H1 (cell line): ENCODE results near the gene NELFB. TPM values are rescaled to one million over a fixed set of nuclear protein-coding genes. Genes with fewer than 3 reads are reported as not detected.
A peak's percentile ranks its signal among the peaks of the same experiment; 100 is the strongest.

Experiments used
- CTCF ChIA-PET: fragments of 300-600 bp; sonication (Branson Sonifier 250); formaldehyde crosslinking; loops from one replicate; lab custom pipeline; 2021; ENCODE audit not compliant: partially characterized antibody; lab: Charles Lee
- POLR2A ChIA-PET: fragments of 300-600 bp; sonication (Branson Sonifier 250); formaldehyde crosslinking; loops from one replicate; lab custom pipeline; 2021; ENCODE audit warnings: inconsistent platforms; ENCODE audit not compliant: partially characterized antibody; lab: Charles Lee
- DNase-seq, 2 experiments: peaks; one replicate each; pipeline versions ENCODE4 v3.0.0 to v3.0.0-alpha.2; 2010 to 2022; ENCODE audit warnings: low spot score in 2 of 2, low read depth in 1 of 2, mixed read lengths in 1 of 2
- FAIRE-seq: peaks from 2 replicates; lab custom pipeline; 2011; peaks lifted over from hg19 to GRCh38; lab: Jason Lieb, UNC
- H2AFZ ChIP-seq: 2 replicates; pipeline ENCODE4 v1.8.1; 2012; ENCODE audit warnings: low read length, inconsistent platforms
- H2AK5ac ChIP-seq: 2 replicates; pipeline ENCODE4 v1.6.1; 2013; ENCODE audit warnings: low read depth, low read length
- H2BK120ac ChIP-seq: replicated peaks from 2 replicates; pipeline ENCODE3; 2013; ENCODE audit warnings: low read depth, low read length, inconsistent platforms
- H2BK12ac ChIP-seq: 2 replicates; pipeline ENCODE4 v1.6.1; 2013; ENCODE audit warnings: low read depth, low read length
- H2BK15ac ChIP-seq: 2 replicates; pipeline ENCODE4 v1.6.1; 2013; ENCODE audit warnings: low read length
- H2BK20ac ChIP-seq: 2 replicates; pipeline ENCODE4 v1.6.1; 2013; ENCODE audit warnings: low read length
- H2BK5ac ChIP-seq: 2 replicates; pipeline ENCODE4 v1.6.1; 2013; ENCODE audit warnings: low read depth, low read length
- H3K14ac ChIP-seq: 2 replicates; pipeline ENCODE4 v1.6.1; 2013; ENCODE audit warnings: inconsistent platforms; ENCODE audit not compliant: insufficient read length
- H3K18ac ChIP-seq: 2 replicates; pipeline ENCODE4 v1.6.1; 2013; ENCODE audit warnings: low read length; ENCODE audit errors: extremely low read depth
- H3K23ac ChIP-seq: 2 replicates; pipeline ENCODE4 v1.6.1; 2013; ENCODE audit warnings: inconsistent platforms; ENCODE audit not compliant: insufficient read length
- H3K23me2 ChIP-seq: 2 replicates; pipeline ENCODE4 v1.6.1; 2013; ENCODE audit warnings: low read depth, low read length
- H3K27ac ChIP-seq: 2 replicates; pipeline ENCODE4 v1.6.1; 2011; ENCODE audit warnings: low read depth, low read length, inconsistent platforms
- H3K27me3 ChIP-seq, 4 experiments: replicated peaks in 1 of 4; 1 replicate in 1 of 4; 2 replicates in 3 of 4; pipeline versions ENCODE4 v1.6.1 to v1.8.1; 2011 to 2013; ENCODE audit warnings: low read length in 3 of 4, mild to moderate bottlenecking in 3 of 4, inconsistent platforms in 2 of 4, mixed read lengths in 2 of 4, moderate library complexity in 1 of 4; ENCODE audit not compliant: control insufficient read depth in 3 of 4, insufficient read depth in 3 of 4; ENCODE audit errors: extremely low read depth in 1 of 4
- H3K36me3 ChIP-seq, 4 experiments: 2 replicates each; pipeline versions ENCODE4 v1.6.1 to v1.8.1; 2011 to 2013; ENCODE audit warnings: mild to moderate bottlenecking in 4 of 4, low read length in 3 of 4, moderate library complexity in 2 of 4, control low read depth in 1 of 4, inconsistent platforms in 1 of 4; ENCODE audit not compliant: insufficient read depth in 4 of 4, control insufficient read depth in 2 of 4
- H3K4ac ChIP-seq: replicated peaks from 2 replicates; pipeline ENCODE3; 2013; ENCODE audit warnings: low read length, low read depth, mixed read lengths, inconsistent platforms; ENCODE audit not compliant: insufficient read length
- H3K4me1 ChIP-seq, 4 experiments: replicated peaks in 1 of 4; 1 replicate in 1 of 4; 2 replicates in 3 of 4; pipeline versions ENCODE4 v1.6.1 to v1.8.1; 2011 to 2013; ENCODE audit warnings: low read length in 3 of 4, inconsistent platforms in 2 of 4, mixed read lengths in 1 of 4; ENCODE audit not compliant: insufficient read depth in 4 of 4, control insufficient read depth in 3 of 4
- H3K4me2 ChIP-seq, 2 experiments: 2 replicates each; pipeline versions ENCODE4 v1.6.1 to v1.8.1; 2011 to 2013; ENCODE audit warnings: low read depth in 2 of 2, low read length in 2 of 2, control low read depth in 1 of 2, inconsistent platforms in 1 of 2, mild to moderate bottlenecking in 1 of 2; ENCODE audit not compliant: insufficient read depth in 1 of 2
- H3K4me3 ChIP-seq, 4 experiments: fragments of 200-600, 300-600 bp in 1 of 4; sonication (generic), shearing (Covaris generic), sonication (Bioruptor Twin) in 1 of 4; 2 replicates each; pipeline versions ENCODE4 v1.5.1 to v1.8.1; 2011 to 2016; ENCODE audit warnings: low read length in 4 of 4, low read depth in 3 of 4, control low read depth in 2 of 4, inconsistent platforms in 2 of 4, mild to moderate bottlenecking in 2 of 4, mixed read lengths in 1 of 4, moderate library complexity in 1 of 4; ENCODE audit not compliant: insufficient read depth in 2 of 4; ENCODE audit errors: extremely low read depth in 1 of 4
- H3K56ac ChIP-seq: replicated peaks from 2 replicates; pipeline ENCODE3; 2013; ENCODE audit warnings: low read depth, mild to moderate bottlenecking, mixed read lengths, low read length, inconsistent platforms; ENCODE audit not compliant: insufficient read length
- H3K79me1 ChIP-seq: 2 replicates; pipeline ENCODE4 v1.6.1; 2013; ENCODE audit warnings: low read depth, low read length, control low read depth
- H3K79me2 ChIP-seq, 2 experiments: 2 replicates each; pipeline versions ENCODE4 v1.6.1 to v1.8.1; 2012 to 2013; ENCODE audit warnings: low read length in 2 of 2, mild to moderate bottlenecking in 2 of 2, inconsistent platforms in 1 of 2; ENCODE audit not compliant: insufficient read depth in 2 of 2, control insufficient read depth in 1 of 2
- H3K9ac ChIP-seq, 4 experiments: replicated peaks in 1 of 4; 1 replicate in 1 of 4; 2 replicates in 3 of 4; pipeline versions ENCODE4 v1.6.1 to v1.8.1; 2011 to 2013; ENCODE audit warnings: low read depth in 3 of 4, low read length in 3 of 4, control low read depth in 2 of 4, mild to moderate bottlenecking in 2 of 4, moderate library complexity in 2 of 4, inconsistent platforms in 1 of 4; ENCODE audit errors: extremely low read depth in 1 of 4
- H3K9me3 ChIP-seq, 2 experiments: 2 replicates each; pipeline versions ENCODE4 v1.6.1 to v1.8.1; 2012 to 2013; ENCODE audit warnings: mild to moderate bottlenecking in 2 of 2, moderate library complexity in 2 of 2, control low read depth in 1 of 2, inconsistent platforms in 1 of 2, low read depth in 1 of 2, low read length in 1 of 2, mixed read lengths in 1 of 2; ENCODE audit not compliant: insufficient read depth in 2 of 2
- H4K20me1 ChIP-seq, 2 experiments: replicated peaks in 1 of 2; 2 replicates each; pipeline versions ENCODE3 to v1.8.1; 2011 to 2013; ENCODE audit warnings: inconsistent platforms in 2 of 2, low read length in 2 of 2, mild to moderate bottlenecking in 1 of 2; ENCODE audit not compliant: insufficient read depth in 2 of 2, control insufficient read depth in 1 of 2
- H4K5ac ChIP-seq: 2 replicates; pipeline ENCODE4 v1.6.1; 2013; ENCODE audit warnings: low read length, low read depth, mixed read lengths, inconsistent platforms; ENCODE audit not compliant: insufficient read length
- H4K8ac ChIP-seq: 2 replicates; pipeline ENCODE4 v1.8.0; 2013; ENCODE audit warnings: mild to moderate bottlenecking, moderate library complexity, low read length, inconsistent platforms; ENCODE audit not compliant: insufficient read depth; ENCODE audit errors: extremely low read depth
- H4K91ac ChIP-seq: replicated peaks from 2 replicates; pipeline ENCODE3; 2013; ENCODE audit warnings: low read length, mixed read lengths, inconsistent platforms; ENCODE audit not compliant: insufficient read length
- ASH2L ChIP-seq: fragments of 200-600, 300-600 bp; sonication (generic); IDR thresholded peaks from one replicate; pipeline ENCODE4 v1.7.1; 2017; ENCODE audit warnings: low read length
- CTBP2 ChIP-seq: IDR thresholded peaks from 2 replicates; pipeline ENCODE4 v1.7.0; 2011; ENCODE audit warnings: borderline replicate concordance, mild to moderate bottlenecking, moderate library complexity, mixed read lengths, low read length; ENCODE audit not compliant: insufficient read depth, insufficient read length
- HDAC6 ChIP-seq: IDR thresholded peaks from one replicate; pipeline ENCODE4 v1.7.1; 2012; ENCODE audit warnings: low read depth, mild to moderate bottlenecking, inconsistent platforms, low read length, moderate library complexity
- MAX ChIP-seq: IDR thresholded peaks from 2 replicates; pipeline ENCODE4 v1.6.1; 2012; ENCODE audit warnings: inconsistent platforms
- WGBS, 2 experiments: shearing (Covaris generic) in 1 of 2; methylation state at CpG; one replicate each; pipeline versions ENCODE4 v1.1.6 to v1.1.7; 2013 to 2015; ENCODE audit warnings: low lambda C conversion rate in 2 of 2, mixed read lengths in 2 of 2, inconsistent platforms in 1 of 2, low coverage in 1 of 2, missing lambda C conversion rate in 1 of 2; ENCODE audit not compliant: insufficient replicate concordance in 2 of 2, insufficient coverage in 1 of 2, insufficient read length in 1 of 2; ENCODE audit errors: extremely low coverage in 1 of 2, missing lambda C conversion rate in 1 of 2; 5-methylcytosine and 5-hydroxymethylcytosine counted together
- polyA plus RNA-seq, 7 experiments: library from polyadenylated mRNA; depleted of rRNA in 3 of 7; stranded (reverse) in 5 of 7; unstranded in 2 of 7; fragments of >200 nt in 5 of 7; fragments of 200-250 nt in 2 of 7; gene quantifications; 1 replicate in 5 of 7; 2 replicates in 1 of 7; 4 replicates in 1 of 7; pipeline versions ENCODE4 v1.2.1 to v1.2.3, GENCODE V29; 2011 to 2013; ENCODE audit warnings: missing spikeins in 2 of 7, mixed read lengths in 2 of 7
- total RNA-seq: library from RNA; stranded (reverse); fragmentation: NEBNext Ultra II Directional; extraction: Animal tissue kit (Norgen Biotek cat#: 25700); gene quantifications from 2 replicates; pipeline ENCODE4 v1.2.1, GENCODE V29; 2021
- TF ChIP-seq, protein P1 (sequence below), 3 experiments: IDR thresholded peaks; 1 replicate in 2 of 3; 2 replicates in 1 of 3; pipeline versions ENCODE4 v1.5.1 to v1.6.1; 2011; ENCODE audit warnings: low read length in 3 of 3, mild to moderate bottlenecking in 3 of 3, inconsistent platforms in 2 of 3, low read depth in 1 of 3, moderate library complexity in 1 of 3; ENCODE audit not compliant: insufficient read depth in 1 of 3; ENCODE audit errors: control extremely low read depth in 1 of 3

NELFB gene
- total and polyA plus RNA-seq, 2 of the 8 experiments (the other 6 are each of a cell fraction or from before 2014, with no cell fraction given) = 57.6 to 78.0 TPM

DNA sequence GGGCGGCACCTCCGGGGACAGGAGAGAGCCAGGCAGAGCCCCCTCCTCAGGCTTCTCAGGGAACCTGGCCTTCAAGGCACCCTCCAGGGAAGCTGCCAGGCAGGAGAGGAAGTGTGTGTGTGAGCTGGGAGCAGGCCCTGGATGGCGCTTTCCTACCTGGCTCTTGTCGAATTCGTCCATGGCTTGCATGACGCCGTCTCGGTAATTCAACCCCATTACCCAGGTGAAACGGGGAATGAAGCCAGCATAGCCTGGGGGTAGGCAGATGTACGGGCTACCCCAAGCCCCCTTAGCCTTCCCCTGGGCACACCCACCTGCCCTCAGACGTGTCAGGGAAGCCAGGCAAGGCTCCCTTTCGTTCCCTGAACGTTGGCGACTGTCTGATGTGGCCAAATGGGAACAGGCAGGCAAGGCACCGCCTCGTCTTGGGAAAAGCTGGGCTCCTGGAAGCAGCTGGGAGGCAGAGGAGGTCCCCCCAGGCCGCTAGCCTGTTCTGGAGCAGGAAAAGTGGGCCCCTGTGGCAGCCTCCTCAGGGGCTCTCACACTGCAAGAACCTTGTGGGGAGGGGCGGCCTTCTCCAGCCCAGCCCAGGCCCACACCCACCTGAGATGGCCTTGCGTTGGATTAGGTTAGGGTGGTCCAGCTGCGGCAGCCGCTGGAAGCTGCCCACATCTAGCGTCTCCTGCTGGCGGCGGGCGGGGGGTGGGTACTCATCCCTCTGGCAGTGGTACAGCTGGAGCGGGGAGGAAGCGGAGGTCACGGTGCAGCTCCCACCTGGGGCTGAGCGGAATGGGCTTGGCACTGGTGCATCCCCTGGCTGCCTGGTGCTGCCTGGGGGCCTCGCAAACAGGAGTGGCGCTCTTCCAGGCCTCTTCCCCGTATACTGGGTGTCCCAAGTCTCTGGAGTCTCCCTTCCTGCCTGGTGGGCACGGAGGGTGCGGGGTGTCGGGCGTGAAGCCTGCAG, 10.4 kb upstream of the NELFB start:
- Histone ChIP-seq H3K4me3 (no peak overlapping the region), H2AK5ac (no peak overlapping the region), H2AFZ (no peak overlapping the region), H2BK120ac (no peak overlapping the region), H4K20me1 (peaks cover 15 to 17% of the 10 kb centered on the region in 2 experiments), H3K79me2 (peaks cover 0 to 13% of the 10 kb centered on the region in 2 experiments; a peak in 2 of 4 replicates), H4K8ac (peak overlapping the region; percentile 76), H3K27me3 (no peaks in the 10 kb centered on the region; a peak in 2 of 7 replicates), H2BK15ac (peak overlapping the region; percentile 40; the same call in 1 of the 2 replicates), H3K36me3 (peaks cover 6 to 18% (median 15%) of the 10 kb centered on the region in 4 experiments; a peak in 7 of 8 replicates), H4K5ac (no peak overlapping the region), H4K91ac (no peak overlapping the region), H2BK20ac (no peak overlapping the region), H2BK12ac (no peak overlapping the region), H3K56ac (no peak overlapping the region), H3K9ac (no peak overlapping the region), H3K4me1 (peaks cover 0 to 20% (median 11%) of the 10 kb centered on the region in 4 experiments; a peak in 5 of 7 replicates), H3K23me2 (peaks cover 5% of the 10 kb centered on the region; the same call in 1 of the 2 replicates), H3K4me2 (peak overlapping the region; percentile 14 to 15; a peak in 1 of 4 replicates), H3K23ac (no peak overlapping the region), H3K27ac (no peak overlapping the region), H2BK5ac (peak overlapping the region; percentile 71; the same call in 1 of the 2 replicates), H3K18ac (peak overlapping the region; percentile 48; the same call in 1 of the 2 replicates), H3K9me3 (no peaks in the 10 kb centered on the region), H3K14ac (no peak overlapping the region), H3K79me1 (peaks cover 5% of the 10 kb centered on the region), H3K4ac (no peak overlapping the region)
- no peak for FAIRE-seq
- no peak for DNase-seq
- ChIA-PET CTCF (interaction anchor here (0.6 to 3.3 kb wide), 11 partner anchors 7 to 78 kb away, joined by 3 to 26 read pairs (median 4); partner anchors contain the start of genes CYSRT1 and NELFB), POLR2A (interaction anchor here (0.8 to 69.9 kb wide), 9 partner anchors 10 to 384 kb away, joined by 3 to 1462 read pairs (median 5); partner anchors contain the start of genes CYSRT1, NDOR1, NELFB and NPDC1)
- WGBS, 2 experiments = 74% methylated on average over 32 of the region's 36 CpGs; no CpG with 5 or more reads in 1 of the 2 experiments
- no peak for TF ChIP-seq MAX
- no peak for TF ChIP-seq HDAC6
- no peak for TF ChIP-seq ASH2L
- TF ChIP-seq CTBP2 = no peak
- TF ChIP-seq, protein P1, sequence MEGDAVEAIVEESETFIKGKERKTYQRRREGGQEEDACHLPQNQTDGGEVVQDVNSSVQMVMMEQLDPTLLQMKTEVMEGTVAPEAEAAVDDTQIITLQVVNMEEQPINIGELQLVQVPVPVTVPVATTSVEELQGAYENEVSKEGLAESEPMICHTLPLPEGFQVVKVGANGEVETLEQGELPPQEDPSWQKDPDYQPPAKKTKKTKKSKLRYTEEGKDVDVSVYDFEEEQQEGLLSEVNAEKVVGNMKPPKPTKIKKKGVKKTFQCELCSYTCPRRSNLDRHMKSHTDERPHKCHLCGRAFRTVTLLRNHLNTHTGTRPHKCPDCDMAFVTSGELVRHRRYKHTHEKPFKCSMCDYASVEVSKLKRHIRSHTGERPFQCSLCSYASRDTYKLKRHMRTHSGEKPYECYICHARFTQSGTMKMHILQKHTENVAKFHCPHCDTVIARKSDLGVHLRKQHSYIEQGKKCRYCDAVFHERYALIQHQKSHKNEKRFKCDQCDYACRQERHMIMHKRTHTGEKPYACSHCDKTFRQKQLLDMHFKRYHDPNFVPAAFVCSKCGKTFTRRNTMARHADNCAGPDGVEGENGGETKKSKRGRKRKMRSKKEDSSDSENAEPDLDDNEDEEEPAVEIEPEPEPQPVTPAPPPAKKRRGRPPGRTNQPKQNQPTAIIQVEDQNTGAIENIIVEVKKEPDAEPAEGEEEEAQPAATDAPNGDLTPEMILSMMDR (IDR thresholded peaks at IDR 0.05; ENCODE audit: control extremely low read depth in 1 of 3, insufficient read depth in 1 of 3, low read depth in 1 of 3, low read length in 3 of 3) = peak in 1 of 3 experiments; percentile 21; a peak in 1 of 4 replicates
